Loucy (cell line): Measurements from ENCODE around the gene ATP8A2.

Experiments
- H2AFZ ChIP-seq: fragments of 200-600 bp; sonication (generic); 2 replicates; pipeline ENCODE4 v1.6.0; 2016; ENCODE audit warnings: antibody characterized with exemption, mild to moderate bottlenecking, low read length, moderate library complexity
- H3F3A ChIP-seq: fragments of 200-600 bp; 2 replicates; pipeline ENCODE4 v1.6.0; 2016; ENCODE audit warnings: antibody characterized with exemption, low read depth, mild to moderate bottlenecking
- H3K27me3 ChIP-seq: fragments of 200-600 bp; sonication (generic); 2 replicates; pipeline ENCODE4 v1.6.1; 2014; ENCODE audit warnings: low read length, mild to moderate bottlenecking; ENCODE audit not compliant: insufficient read depth, poor library complexity, severe bottlenecking
- H3K36me3 ChIP-seq: fragments of 200-600 bp; sonication (generic); 2 replicates; pipeline ENCODE4 v1.6.1; 2016; ENCODE audit warnings: low read length; ENCODE audit not compliant: insufficient read depth
- H3K4me1 ChIP-seq: fragments of 200-600 bp; sonication (generic); 2 replicates; pipeline ENCODE4 v1.5.1; 2014; ENCODE audit warnings: low read length, mild to moderate bottlenecking; ENCODE audit not compliant: insufficient read depth, poor library complexity, severe bottlenecking
- H3K4me2 ChIP-seq: fragments of 200-600 bp; sonication (generic); 2 replicates; pipeline ENCODE4 v1.6.0; 2014; ENCODE audit warnings: antibody characterized with exemption, low read length, low read depth, mild to moderate bottlenecking; ENCODE audit not compliant: poor library complexity, severe bottlenecking
- H3K4me3 ChIP-seq: fragments of 200-600 bp; sonication (generic); 2 replicates; pipeline ENCODE4 v1.5.1; 2014; ENCODE audit warnings: low read length, mild to moderate bottlenecking, mixed read lengths; ENCODE audit not compliant: poor library complexity, severe bottlenecking
- H3K79me2 ChIP-seq: fragments of 200-600 bp; sonication (generic); 2 replicates; pipeline ENCODE4 v1.6.1; 2014; ENCODE audit warnings: low read length; ENCODE audit not compliant: insufficient read depth
- H3K9ac ChIP-seq: fragments of 200-600 bp; sonication (generic); 2 replicates; pipeline ENCODE4 v1.6.0; 2014; ENCODE audit warnings: mild to moderate bottlenecking, low read depth, low read length, moderate library complexity; ENCODE audit not compliant: poor library complexity, severe bottlenecking
- H3K9me2 ChIP-seq: fragments of 200-600 bp; sonication (generic); replicated peaks from 2 replicates; pipeline ENCODE4 v1.6.1; 2016; ENCODE audit warnings: low read depth, low read length, mixed read lengths
- H3K9me3 ChIP-seq: fragments of 200-600 bp; sonication (generic); 2 replicates; pipeline ENCODE4 v1.6.1; 2014; ENCODE audit warnings: mild to moderate bottlenecking, antibody characterized with exemption, low read length, low read depth; ENCODE audit not compliant: insufficient read depth
- H4K20me1 ChIP-seq: fragments of 200-600 bp; sonication (generic); 2 replicates; pipeline ENCODE4 v1.6.0; 2014; ENCODE audit warnings: antibody characterized with exemption, low read length, mild to moderate bottlenecking; ENCODE audit not compliant: insufficient read depth, poor library complexity, severe bottlenecking
- EZH2phosphoT487 ChIP-seq: fragments of 200-600 bp; IDR thresholded peaks from 2 replicates; pipeline ENCODE4 v1.6.1; 2018; ENCODE audit warnings: antibody characterized with exemption, mild to moderate bottlenecking, moderate library complexity, borderline replicate concordance
- TF ChIP-seq, protein P1 (sequence below): fragments of 200-600 bp; sonication (generic); conservative IDR thresholded peaks from 2 replicates; pipeline ENCODE4 v1.5.1; 2014; ENCODE audit warnings: mild to moderate bottlenecking, antibody characterized with exemption, low read length

ATP8A2 gene

DNA sequence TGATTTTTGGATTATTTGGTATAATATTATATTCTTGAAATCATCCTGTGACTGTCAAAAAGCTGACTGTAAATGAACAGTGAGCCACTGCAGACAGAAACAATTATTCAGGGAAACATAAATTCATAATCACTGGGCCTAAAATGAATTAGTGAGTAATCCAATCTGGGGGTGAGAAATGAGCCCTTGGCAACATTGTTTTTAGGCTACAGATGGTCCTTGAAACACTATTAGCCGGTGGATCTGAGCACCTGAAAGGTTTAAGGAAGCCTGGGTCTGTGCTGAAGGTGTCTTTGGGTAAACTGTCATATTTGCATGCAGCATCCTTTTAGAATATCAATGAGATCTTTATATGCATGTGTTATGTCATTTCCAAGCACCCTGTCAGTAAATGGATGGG, 290.7 kb downstream of the ATP8A2 start:
- Histone ChIP-seq H3K9ac (no peak overlapping the region), H2AFZ (no peak overlapping the region), H3K36me3 (no peaks in the 10 kb centered on the region), H4K20me1 (no peaks in the 10 kb centered on the region), H3K27me3 (no peaks in the 10 kb centered on the region), H3F3A (no peaks in the 10 kb centered on the region), H3K79me2 (no peaks in the 10 kb centered on the region), H3K4me2 (no peak overlapping the region), H3K4me1 (no peaks in the 10 kb centered on the region), H3K4me3 (no peak overlapping the region), H3K9me2 (no peaks in the 10 kb centered on the region), H3K9me3 (0 out of 2 replicates have a peak, but pooled peaks cover 4% of the 10 kb centered on the region)
- TF ChIP-seq, protein P1, sequence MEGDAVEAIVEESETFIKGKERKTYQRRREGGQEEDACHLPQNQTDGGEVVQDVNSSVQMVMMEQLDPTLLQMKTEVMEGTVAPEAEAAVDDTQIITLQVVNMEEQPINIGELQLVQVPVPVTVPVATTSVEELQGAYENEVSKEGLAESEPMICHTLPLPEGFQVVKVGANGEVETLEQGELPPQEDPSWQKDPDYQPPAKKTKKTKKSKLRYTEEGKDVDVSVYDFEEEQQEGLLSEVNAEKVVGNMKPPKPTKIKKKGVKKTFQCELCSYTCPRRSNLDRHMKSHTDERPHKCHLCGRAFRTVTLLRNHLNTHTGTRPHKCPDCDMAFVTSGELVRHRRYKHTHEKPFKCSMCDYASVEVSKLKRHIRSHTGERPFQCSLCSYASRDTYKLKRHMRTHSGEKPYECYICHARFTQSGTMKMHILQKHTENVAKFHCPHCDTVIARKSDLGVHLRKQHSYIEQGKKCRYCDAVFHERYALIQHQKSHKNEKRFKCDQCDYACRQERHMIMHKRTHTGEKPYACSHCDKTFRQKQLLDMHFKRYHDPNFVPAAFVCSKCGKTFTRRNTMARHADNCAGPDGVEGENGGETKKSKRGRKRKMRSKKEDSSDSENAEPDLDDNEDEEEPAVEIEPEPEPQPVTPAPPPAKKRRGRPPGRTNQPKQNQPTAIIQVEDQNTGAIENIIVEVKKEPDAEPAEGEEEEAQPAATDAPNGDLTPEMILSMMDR: no peak
- TF ChIP-seq EZH2phosphoT487: no peak

DNA sequence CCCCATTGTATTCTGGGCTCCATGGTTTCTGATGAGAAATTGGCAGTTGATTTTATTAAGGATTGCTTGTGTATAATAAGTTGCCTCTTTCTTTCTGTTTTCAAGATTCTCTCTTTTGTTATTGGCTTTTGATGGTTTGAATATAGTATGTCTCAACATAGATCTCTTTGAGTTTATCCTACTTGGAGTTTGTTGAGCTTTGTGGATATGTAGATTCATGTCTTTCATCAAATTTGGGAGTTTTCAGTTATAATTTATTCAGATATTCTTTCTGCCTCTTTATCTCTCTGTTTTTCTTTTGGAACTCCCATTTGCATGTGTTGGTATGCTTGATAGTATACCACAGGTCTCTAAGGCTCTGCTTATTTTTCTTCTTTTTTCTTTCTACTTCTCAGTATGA, 296.6 kb downstream of the ATP8A2 start:
- H3K27me3 ChIP-seq: no peaks in the 10 kb centered on the region
- H2AFZ ChIP-seq: no peak overlapping the region
- no peak overlapping the region for H3K4me3 ChIP-seq
- no peaks in the 10 kb centered on the region for H3K4me1 ChIP-seq
- no peaks in the 10 kb centered on the region for H3F3A ChIP-seq
- no peaks in the 10 kb centered on the region for H3K36me3 ChIP-seq
- H3K9ac ChIP-seq: no peak overlapping the region
- TF ChIP-seq, protein P1: no peak
- no peak for TF ChIP-seq EZH2phosphoT487
- no peaks in the 10 kb centered on the region for H3K79me2 ChIP-seq
- H4K20me1 ChIP-seq: no peaks in the 10 kb centered on the region
- H3K9me3 ChIP-seq: peaks cover 20% of the 10 kb centered on the region
- no peak overlapping the region for H3K4me2 ChIP-seq
- H3K9me2 ChIP-seq: no peaks in the 10 kb centered on the region

DNA sequence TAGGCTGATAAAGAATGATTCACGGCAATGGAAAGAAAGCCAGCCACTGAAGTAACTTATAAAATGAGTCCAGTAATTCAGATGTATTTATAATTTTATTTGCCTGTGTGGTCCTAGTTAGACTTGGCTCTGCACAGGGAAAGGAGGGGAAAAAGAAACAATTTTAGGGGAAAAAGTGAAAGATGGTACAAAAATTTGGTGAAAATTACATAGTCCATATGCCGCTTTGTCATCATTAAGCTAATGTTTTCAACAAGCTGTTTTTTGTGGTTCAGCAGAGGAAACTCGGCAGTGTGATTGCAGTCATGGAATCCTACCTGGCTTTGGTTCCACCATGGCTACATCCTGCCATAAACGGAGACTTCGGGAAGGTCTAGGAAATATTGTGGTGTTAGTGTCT, 301.9 kb downstream of the ATP8A2 start:
- no peaks in the 10 kb centered on the region for H4K20me1 ChIP-seq
- H3K9me2 ChIP-seq: no peaks in the 10 kb centered on the region
- H3K9me3 ChIP-seq: peaks cover 9% of the 10 kb centered on the region; the same call in 1 of the 2 replicates
- no peak overlapping the region for H3K9ac ChIP-seq
- no peaks in the 10 kb centered on the region for H3K27me3 ChIP-seq
- H2AFZ ChIP-seq: no peak overlapping the region
- no peak overlapping the region for H3K4me2 ChIP-seq
- no peaks in the 10 kb centered on the region for H3K36me3 ChIP-seq
- TF ChIP-seq, protein P1: no peak
- no peak for TF ChIP-seq EZH2phosphoT487
- H3K4me3 ChIP-seq: no peak overlapping the region
- no peaks in the 10 kb centered on the region for H3F3A ChIP-seq
- no peaks in the 10 kb centered on the region for H3K79me2 ChIP-seq
- H3K4me1 ChIP-seq: no peaks in the 10 kb centered on the region
